Measurements from ENCODE around the gene CFAP221.
"Not testable (repeated sequence)": the region's sequence is repeated elsewhere in the genome, so short reads cannot be mapped to it uniquely, and the experiment has no call there.

The CFAP221 gene

GRCh38 chr2:119591523-119591922 is 47.3 kb downstream of the CFAP221 start:
- DNase-seq: no peak

GRCh38 chr2:119592436-119592835 is 48.2 kb downstream of the CFAP221 start:
- no peak for DNase-seq

- DNase-seq: no peak
Observed at GRCh38 chr2:119596638-119597037, 52.4 kb downstream of the CFAP221 start.

- DNase-seq: no peak
Observed at GRCh38 chr2:119598596-119599263, 54.5 kb downstream of the CFAP221 start.

GRCh38 chr2:119599384-119599783 is 55.1 kb downstream of the CFAP221 start:
- no peak for DNase-seq

GRCh38 chr2:119605096-119605495 is 60.8 kb downstream of the CFAP221 start:
- no peak for DNase-seq

- no peak for DNase-seq
Observed at GRCh38 chr2:119606674-119607073, 62.4 kb downstream of the CFAP221 start.

- DNase-seq: no peak
Observed at GRCh38 chr2:119608553-119608952, 64.3 kb downstream of the CFAP221 start.

GRCh38 chr2:119609337-119609736 is 65.1 kb downstream of the CFAP221 start:
- DNase-seq: no peak

- not testable (repeated sequence) for DNase-seq
Observed at GRCh38 chr2:119614140-119614539, 69.9 kb downstream of the CFAP221 start.

GRCh38 chr2:119616421-119616820 is 72.2 kb downstream of the CFAP221 start:
- DNase-seq: no peak

GRCh38 chr2:119617455-119617854 is 73.2 kb downstream of the CFAP221 start:
- DNase-seq: no peak

- DNase-seq: not testable (repeated sequence)
Observed at GRCh38 chr2:119618725-119619124, 74.5 kb downstream of the CFAP221 start.

GRCh38 chr2:119625226-119625625 is 81.0 kb downstream of the CFAP221 start:
- no peak for DNase-seq

GRCh38 chr2:119629323-119629825 is 85.1 kb downstream of the CFAP221 start:
- DNase-seq: no peak

- no peak for DNase-seq
Observed at GRCh38 chr2:119630121-119630520, 85.9 kb downstream of the CFAP221 start.

GRCh38 chr2:119637371-119637770 is 93.1 kb downstream of the CFAP221 start:
- no peak for DNase-seq

- no peak for DNase-seq
Observed at GRCh38 chr2:119638246-119638645, 94.0 kb downstream of the CFAP221 start.

GRCh38 chr2:119638685-119639554 is 94.7 kb downstream of the CFAP221 start:
- DNase-seq: no peak

GRCh38 chr2:119641562-119642258 is 97.5 kb downstream of the CFAP221 start:
- peak; percentile 69 for DNase-seq

- DNase-seq: no peak
Observed at GRCh38 chr2:119644186-119644585, 99.9 kb downstream of the CFAP221 start.

- DNase-seq: no peak
Observed at GRCh38 chr2:119645173-119645855, 101.1 kb downstream of the CFAP221 start.

- no peak for DNase-seq
Observed at GRCh38 chr2:119646149-119646548, 101.9 kb downstream of the CFAP221 start.

Measured in CD4-positive, alpha-beta T cell treated with Interleukin-10 for 1 hour (primary cell).